ENCODE data around the gene SLC11A1.

DNA sequence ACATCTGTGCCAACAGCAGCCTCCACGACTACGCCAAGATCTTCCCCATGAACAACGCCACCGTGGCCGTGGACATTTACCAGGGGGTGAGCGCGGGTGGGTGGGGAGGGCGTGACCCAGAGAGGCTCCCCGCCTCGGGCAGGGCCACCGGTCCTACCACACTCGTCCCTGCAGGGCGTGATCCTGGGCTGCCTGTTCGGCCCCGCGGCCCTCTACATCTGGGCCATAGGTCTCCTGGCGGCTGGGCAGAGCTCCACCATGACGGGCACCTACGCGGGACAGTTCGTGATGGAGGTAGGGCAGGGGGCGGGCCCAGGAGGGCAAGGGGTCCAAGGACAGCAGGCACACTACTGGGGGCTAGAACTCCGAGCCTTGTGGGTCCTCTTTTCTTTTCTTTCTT is 9.1 kb downstream of the SLC11A1 start:
- TF ChIP-seq, protein P1, sequence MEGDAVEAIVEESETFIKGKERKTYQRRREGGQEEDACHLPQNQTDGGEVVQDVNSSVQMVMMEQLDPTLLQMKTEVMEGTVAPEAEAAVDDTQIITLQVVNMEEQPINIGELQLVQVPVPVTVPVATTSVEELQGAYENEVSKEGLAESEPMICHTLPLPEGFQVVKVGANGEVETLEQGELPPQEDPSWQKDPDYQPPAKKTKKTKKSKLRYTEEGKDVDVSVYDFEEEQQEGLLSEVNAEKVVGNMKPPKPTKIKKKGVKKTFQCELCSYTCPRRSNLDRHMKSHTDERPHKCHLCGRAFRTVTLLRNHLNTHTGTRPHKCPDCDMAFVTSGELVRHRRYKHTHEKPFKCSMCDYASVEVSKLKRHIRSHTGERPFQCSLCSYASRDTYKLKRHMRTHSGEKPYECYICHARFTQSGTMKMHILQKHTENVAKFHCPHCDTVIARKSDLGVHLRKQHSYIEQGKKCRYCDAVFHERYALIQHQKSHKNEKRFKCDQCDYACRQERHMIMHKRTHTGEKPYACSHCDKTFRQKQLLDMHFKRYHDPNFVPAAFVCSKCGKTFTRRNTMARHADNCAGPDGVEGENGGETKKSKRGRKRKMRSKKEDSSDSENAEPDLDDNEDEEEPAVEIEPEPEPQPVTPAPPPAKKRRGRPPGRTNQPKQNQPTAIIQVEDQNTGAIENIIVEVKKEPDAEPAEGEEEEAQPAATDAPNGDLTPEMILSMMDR (IDR thresholded peaks at IDR 0.05): no peak
- no peak for TF ChIP-seq EZH2 (IDR thresholded peaks at IDR 0.05; ENCODE audit: borderline replicate concordance, insufficient read depth, low read depth, low read length, poor library complexity, severe bottlenecking)

Measured in B cell (primary cell).